Keratinocyte (primary cell): ENCODE data around the gene UCK2. TPM values are rescaled to one million over a fixed set of nuclear protein-coding genes. Genes with fewer than 3 reads are reported as not detected.

Experiments
- DNase-seq: peaks from one replicate; pipeline ENCODE4 v3.0.0-alpha.2; 2011; ENCODE audit warnings: low read depth, missing footprints, low spot score
- FAIRE-seq: peaks from 2 replicates; lab custom pipeline; 2011; peaks lifted over from hg19 to GRCh38; lab: Jason Lieb, UNC
- H2AFZ ChIP-seq: 2 replicates; pipeline ENCODE4 v1.6.0; 2012; ENCODE audit warnings: low read length, control low read depth, inconsistent platforms; ENCODE audit not compliant: control insufficient read depth
- H3K27ac ChIP-seq: 2 replicates; pipeline ENCODE4 v1.5.1; 2011; ENCODE audit warnings: low read length; ENCODE audit not compliant: control insufficient read depth, insufficient read depth
- H3K27me3 ChIP-seq: 3 replicates; pipeline ENCODE4 v1.6.0; 2011; ENCODE audit warnings: low read length; ENCODE audit not compliant: control insufficient read depth, insufficient read depth; ENCODE audit errors: extremely low read depth
- H3K36me3 ChIP-seq, 2 experiments: 2 replicates in 1 of 2; 3 replicates in 1 of 2; pipeline ENCODE4 v1.5.1; 2011; ENCODE audit warnings: low read length in 2 of 2, mild to moderate bottlenecking in 1 of 2; ENCODE audit not compliant: control insufficient read depth in 2 of 2, insufficient read depth in 2 of 2; ENCODE audit errors: extremely low read depth in 1 of 2
- H3K4me1 ChIP-seq: 3 replicates; pipeline ENCODE4 v1.5.1; 2011; ENCODE audit warnings: low read length; ENCODE audit not compliant: control insufficient read depth, insufficient read depth; ENCODE audit errors: extremely low read depth
- H3K4me2 ChIP-seq: 3 replicates; pipeline ENCODE4 v1.6.0; 2011; ENCODE audit warnings: low read depth, low read length; ENCODE audit not compliant: control insufficient read depth, insufficient read depth; ENCODE audit errors: extremely low read depth
- H3K4me3 ChIP-seq, 3 experiments: fragments of 200-600 bp in 1 of 3; sonication (generic) in 1 of 3; 2 replicates in 2 of 3; 3 replicates in 1 of 3; pipeline ENCODE4 v1.5.1; 2011 to 2016; ENCODE audit warnings: low read length in 3 of 3, mild to moderate bottlenecking in 3 of 3, control low read depth in 2 of 3, inconsistent platforms in 1 of 3, low read depth in 1 of 3, mixed read lengths in 1 of 3, mixed run types in 1 of 3, moderate library complexity in 1 of 3; ENCODE audit not compliant: control insufficient read depth in 2 of 3, insufficient read depth in 2 of 3; ENCODE audit errors: extremely low read depth in 1 of 3
- H3K79me2 ChIP-seq: 2 replicates; pipeline ENCODE4 v1.6.0; 2012; ENCODE audit warnings: low read length; ENCODE audit not compliant: control insufficient read depth, insufficient read depth
- H3K9ac ChIP-seq: 3 replicates; pipeline ENCODE4 v1.6.0; 2011; ENCODE audit warnings: low read length; ENCODE audit not compliant: control insufficient read depth, insufficient read depth; ENCODE audit errors: extremely low read depth
- H3K9me1 ChIP-seq: 3 replicates; pipeline ENCODE4 v1.6.0; 2011; ENCODE audit warnings: low read length; ENCODE audit not compliant: control insufficient read depth, insufficient read depth; ENCODE audit errors: extremely low read depth
- H3K9me3 ChIP-seq: 2 replicates; pipeline ENCODE4 v1.5.1; 2012; ENCODE audit warnings: low read depth, low read length; ENCODE audit not compliant: control insufficient read depth
- H4K20me1 ChIP-seq: 3 replicates; pipeline ENCODE4 v1.6.0; 2011; ENCODE audit warnings: low read length; ENCODE audit not compliant: control insufficient read depth, insufficient read depth; ENCODE audit errors: extremely low read depth
- EZH2 ChIP-seq: IDR thresholded peaks from one replicate; pipeline ENCODE4 v1.6.1; 2012; ENCODE audit warnings: inconsistent platforms, mild to moderate bottlenecking, low read length, moderate library complexity
- dilution Hi-C: fragments of 300-500 bp; cut with MboI; formaldehyde crosslinking; loops from one replicate; pipeline ENCODE4 v1.7.0; 2020; ENCODE audit warnings: low sequenced_read_pairs; ENCODE audit not compliant: extremely low pct_ligation_motif_present
- polyA plus RNA-seq, 5 experiments: library from polyadenylated mRNA; depleted of rRNA in 3 of 5; stranded (reverse) in 3 of 5; stranded (forward) in 1 of 5; unstranded in 1 of 5; fragments of >200 nt; gene quantifications; 1 replicate in 1 of 5; 2 replicates in 3 of 5; 3 replicates in 1 of 5; pipeline versions ENCODE4 v1.2.1 to v1.2.3, GENCODE V29; 2011 to 2012; ENCODE audit warnings: missing spikeins in 2 of 5, low read depth in 1 of 5, low replicate concordance in 1 of 5
- TF ChIP-seq, protein P1 (sequence below), 3 experiments: IDR thresholded peaks in 1 of 3; conservative IDR thresholded peaks in 1 of 3; optimal IDR thresholded peaks in 1 of 3; 2 replicates in 2 of 3; 3 replicates in 1 of 3; pipeline versions ENCODE3 to v1.5.1; 2011; ENCODE audit warnings: low read length in 3 of 3, mild to moderate bottlenecking in 3 of 3, moderate library complexity in 2 of 3, control low read depth in 1 of 3, inconsistent platforms in 1 of 3; ENCODE audit not compliant: insufficient read depth in 2 of 3; ENCODE audit errors: extremely low read depth in 1 of 3

The UCK2 gene
- polyA plus RNA-seq, 1 donor (not counting 4 experiments of a cell fraction or from before 2014, with no cell fraction given), result 71.9 TPM

DNA sequence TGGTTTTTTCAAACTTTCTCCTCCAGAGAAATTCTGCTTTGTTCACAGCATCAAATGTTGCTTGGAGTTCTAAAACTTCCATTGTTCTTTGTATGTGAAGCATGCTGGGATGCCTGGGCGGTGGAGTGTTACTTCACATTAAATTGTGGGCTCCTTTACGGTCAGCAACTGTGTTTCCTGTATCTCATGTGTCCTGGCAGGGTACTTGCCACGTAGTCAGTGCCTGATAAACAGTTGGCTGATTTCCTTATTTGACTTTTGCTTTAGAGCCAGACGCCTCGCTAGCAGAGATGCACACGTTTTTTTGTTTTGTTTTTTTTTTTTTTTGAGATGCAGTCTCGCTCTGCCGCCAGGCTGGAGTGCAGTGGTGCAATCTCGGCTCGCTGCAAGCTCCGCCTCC, 96.7 kb downstream of the UCK2 start:
- Histone ChIP-seq H3K4me2 (no peak overlapping the region), H3K4me1 (no peaks in the 10 kb centered on the region), H3K27ac (no peak overlapping the region), H3K27me3 (no peaks in the 10 kb centered on the region), H3K9me1 (no peaks in the 10 kb centered on the region), H3K9ac (no peak overlapping the region), H3K9me3 (no peaks in the 10 kb centered on the region), H3K4me3 (no peak overlapping the region), H3K36me3 (no peaks in the 10 kb centered on the region), H2AFZ (no peak overlapping the region), H3K79me2 (no peaks in the 10 kb centered on the region), H4K20me1 (no peaks in the 10 kb centered on the region)
- dilution Hi-C loops, result no loop called here
- no peak for FAIRE-seq
- no peak for TF ChIP-seq EZH2
- TF ChIP-seq, protein P1, sequence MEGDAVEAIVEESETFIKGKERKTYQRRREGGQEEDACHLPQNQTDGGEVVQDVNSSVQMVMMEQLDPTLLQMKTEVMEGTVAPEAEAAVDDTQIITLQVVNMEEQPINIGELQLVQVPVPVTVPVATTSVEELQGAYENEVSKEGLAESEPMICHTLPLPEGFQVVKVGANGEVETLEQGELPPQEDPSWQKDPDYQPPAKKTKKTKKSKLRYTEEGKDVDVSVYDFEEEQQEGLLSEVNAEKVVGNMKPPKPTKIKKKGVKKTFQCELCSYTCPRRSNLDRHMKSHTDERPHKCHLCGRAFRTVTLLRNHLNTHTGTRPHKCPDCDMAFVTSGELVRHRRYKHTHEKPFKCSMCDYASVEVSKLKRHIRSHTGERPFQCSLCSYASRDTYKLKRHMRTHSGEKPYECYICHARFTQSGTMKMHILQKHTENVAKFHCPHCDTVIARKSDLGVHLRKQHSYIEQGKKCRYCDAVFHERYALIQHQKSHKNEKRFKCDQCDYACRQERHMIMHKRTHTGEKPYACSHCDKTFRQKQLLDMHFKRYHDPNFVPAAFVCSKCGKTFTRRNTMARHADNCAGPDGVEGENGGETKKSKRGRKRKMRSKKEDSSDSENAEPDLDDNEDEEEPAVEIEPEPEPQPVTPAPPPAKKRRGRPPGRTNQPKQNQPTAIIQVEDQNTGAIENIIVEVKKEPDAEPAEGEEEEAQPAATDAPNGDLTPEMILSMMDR (optimal IDR thresholded peaks at IDR 0.05 in 1 of 3, IDR thresholded peaks at IDR 0.05 in 1 of 3, conservative IDR thresholded peaks at IDR 0.05 in 1 of 3; ENCODE audit: extremely low read depth in 1 of 3, insufficient read depth in 2 of 3, low read length in 3 of 3), result no peak
- DNase-seq, result no peak

DNA sequence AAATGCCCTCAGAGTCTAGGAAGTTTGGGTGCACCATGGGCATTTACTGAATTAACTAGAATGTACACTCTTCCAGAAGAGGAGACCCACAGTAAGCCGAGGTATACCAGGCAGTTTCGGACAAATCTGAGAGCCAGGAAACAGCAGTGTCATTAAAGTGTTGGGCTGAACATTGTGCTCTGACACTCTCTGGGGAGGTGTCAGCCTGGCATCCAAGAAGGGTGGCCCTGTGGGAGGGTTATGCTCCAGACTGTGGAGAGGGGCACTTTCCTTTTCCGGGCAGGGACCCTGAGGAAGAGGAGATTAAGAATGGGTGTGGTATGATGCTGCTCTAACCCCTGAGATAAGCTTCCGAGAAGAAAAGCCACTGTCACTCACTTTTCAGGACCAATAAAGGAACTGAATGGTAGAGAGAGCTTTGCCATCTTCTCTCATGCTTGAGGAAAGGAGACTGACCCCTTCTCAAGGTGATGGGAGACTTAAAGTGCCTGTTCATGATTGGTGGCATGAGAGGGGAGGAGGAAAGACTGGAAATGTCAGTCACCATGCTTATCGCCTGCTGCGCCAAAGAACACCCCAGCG, 98.2 kb downstream of the UCK2 start:
- H3K36me3 ChIP-seq, result no peaks in the 10 kb centered on the region
- no peaks in the 10 kb centered on the region for H3K27me3 ChIP-seq
- no peaks in the 10 kb centered on the region for H3K9me1 ChIP-seq
- TF ChIP-seq, protein P1 (optimal IDR thresholded peaks at IDR 0.05 in 1 of 3, IDR thresholded peaks at IDR 0.05 in 1 of 3, conservative IDR thresholded peaks at IDR 0.05 in 1 of 3; ENCODE audit: extremely low read depth in 1 of 3, insufficient read depth in 2 of 3, low read length in 3 of 3), result no peak
- no peak for TF ChIP-seq EZH2
- no peak overlapping the region for H3K4me3 ChIP-seq
- dilution Hi-C loops, result loop anchor here (5.0 kb wide), 1 partner anchor 512 kb away; no protein-coding TSS in a partner anchor
- FAIRE-seq (no peak), DNase-seq (no peak)
- no peak overlapping the region for H3K9ac ChIP-seq
- no peaks in the 10 kb centered on the region for H3K4me1 ChIP-seq
- H2AFZ ChIP-seq, result no peak overlapping the region
- no peaks in the 10 kb centered on the region for H3K79me2 ChIP-seq
- H4K20me1 ChIP-seq, result no peaks in the 10 kb centered on the region
- H3K27ac ChIP-seq, result no peak overlapping the region
- no peaks in the 10 kb centered on the region for H3K9me3 ChIP-seq
- H3K4me2 ChIP-seq, result no peak overlapping the region
